IMR-90 (cell line): ENCODE data around the gene L3MBTL3. TPM values are rescaled to one million over a fixed set of nuclear protein-coding genes. Genes with fewer than 3 reads are reported as not detected.

ENCODE experiments used
- ATAC-seq: fragments of 200-7000 bp; cut with Tn5 transposase; 2 replicates; pipeline ENCODE4 v1.9.1; 2020; ENCODE audit warnings: low read depth, mild to moderate bottlenecking, moderate library complexity
- BruUV-seq: library from RNA; stranded (reverse); fragments of 400-500 nt; replicated peaks from 2 replicates; lab custom pipeline; 2021; lab: Mats Ljungman, UMichigan
- CTCF ChIA-PET: fragments of 300-600 bp; formaldehyde crosslinking; extraction: SDS; loops from one replicate; lab custom pipeline; 2021; ENCODE audit warnings: antibody characterized with exemption; lab: Yijun Ruan, JAX
- POLR2A ChIA-PET: fragments of 300-600 bp; sonication (Branson Sonifier 250); formaldehyde crosslinking; loops from one replicate; lab custom pipeline; 2022; ENCODE audit warnings: antibody characterized with exemption; ENCODE audit not compliant: unreplicated experiment; lab: Charles Lee
- DNase-seq: peaks from one replicate; pipeline ENCODE4 v3.0.0; 2013
- H2AFZ ChIP-seq: replicated peaks from 2 replicates; pipeline ENCODE3; 2013; ENCODE audit warnings: low read length, mild to moderate bottlenecking; ENCODE audit not compliant: poor library complexity
- H2AK5ac ChIP-seq: 2 replicates; pipeline ENCODE4 v1.6.1; 2013; ENCODE audit warnings: low read depth, low read length, inconsistent platforms
- H2AK9ac ChIP-seq: replicated peaks from 2 replicates; pipeline ENCODE3; 2013; ENCODE audit warnings: mild to moderate bottlenecking, low read depth, low read length, moderate library complexity; ENCODE audit not compliant: poor library complexity
- H2BK120ac ChIP-seq: 2 replicates; pipeline ENCODE4 v1.6.1; 2013; ENCODE audit warnings: low read depth, low read length, inconsistent platforms
- H2BK15ac ChIP-seq: 3 replicates; pipeline ENCODE4 v1.6.1; 2013; ENCODE audit warnings: low read depth, low read length, inconsistent platforms
- H2BK20ac ChIP-seq: 2 replicates; pipeline ENCODE4 v1.6.1; 2013; ENCODE audit warnings: low read depth, mild to moderate bottlenecking, inconsistent platforms, low read length, moderate library complexity
- H2BK5ac ChIP-seq: 2 replicates; pipeline ENCODE4 v1.6.1; 2013; ENCODE audit warnings: mild to moderate bottlenecking, low read depth, low read length, inconsistent platforms; ENCODE audit not compliant: poor library complexity, severe bottlenecking
- H3K14ac ChIP-seq: replicated peaks from 2 replicates; pipeline ENCODE4 v1.6.1; 2013; ENCODE audit warnings: low read depth, low read length, inconsistent platforms
- H3K18ac ChIP-seq: 2 replicates; pipeline ENCODE4 v1.6.1; 2013; ENCODE audit warnings: low read depth, low read length, control low read depth
- H3K23ac ChIP-seq: 2 replicates; pipeline ENCODE4 v1.6.1; 2013; ENCODE audit warnings: low read depth, low read length, inconsistent platforms
- H3K27ac ChIP-seq: 2 replicates; pipeline ENCODE4 v1.5.1; 2013; ENCODE audit warnings: mild to moderate bottlenecking, control low read depth, low read length; ENCODE audit not compliant: insufficient read depth
- H3K27me3 ChIP-seq: 2 replicates; pipeline ENCODE4 v1.6.1; 2013; ENCODE audit warnings: low read length; ENCODE audit not compliant: control insufficient read depth, insufficient read depth
- H3K36me3 ChIP-seq: 2 replicates; pipeline ENCODE4 v1.6.1; 2013; ENCODE audit warnings: low read length, mixed read lengths; ENCODE audit not compliant: control insufficient read depth, insufficient read depth
- H3K4ac ChIP-seq: 2 replicates; pipeline ENCODE4 v1.6.1; 2013; ENCODE audit warnings: low read depth, low read length, inconsistent platforms
- H3K4me1 ChIP-seq: 2 replicates; pipeline ENCODE4 v1.6.1; 2013; ENCODE audit warnings: low read length, mixed read lengths; ENCODE audit not compliant: control insufficient read depth, insufficient read depth
- H3K4me2 ChIP-seq: 2 replicates; pipeline ENCODE4 v1.6.1; 2013; ENCODE audit warnings: low read depth, mild to moderate bottlenecking, control low read depth, low read length, moderate library complexity
- H3K4me3 ChIP-seq: 2 replicates; pipeline ENCODE4 v1.5.1; 2013; ENCODE audit warnings: low read depth, mild to moderate bottlenecking, control low read depth, low read length, moderate library complexity; ENCODE audit not compliant: insufficient read depth
- H3K56ac ChIP-seq: 2 replicates; pipeline ENCODE4 v1.6.1; 2013; ENCODE audit warnings: low read length, inconsistent platforms; ENCODE audit not compliant: insufficient read depth; ENCODE audit errors: extremely low read depth
- H3K79me1 ChIP-seq, 2 experiments: 2 replicates each; pipeline ENCODE4 v1.6.1; 2013; ENCODE audit warnings: low read length in 2 of 2, inconsistent platforms in 1 of 2, low read depth in 1 of 2
- H3K9ac ChIP-seq: 2 replicates; pipeline ENCODE4 v1.6.1; 2013; ENCODE audit warnings: low read depth, low read length, control low read depth
- H3K9me1 ChIP-seq: 2 replicates; pipeline ENCODE4 v1.6.1; 2013; ENCODE audit warnings: low read length, inconsistent platforms; ENCODE audit not compliant: insufficient read depth
- H3K9me3 ChIP-seq: 2 replicates; pipeline ENCODE4 v1.6.1; 2013; ENCODE audit warnings: low read length; ENCODE audit not compliant: control insufficient read depth, insufficient read depth
- H4K20me1 ChIP-seq: 2 replicates; pipeline ENCODE4 v1.6.1; 2013; ENCODE audit warnings: low read length, inconsistent platforms; ENCODE audit not compliant: insufficient read depth
- H4K5ac ChIP-seq: 2 replicates; pipeline ENCODE4 v1.6.1; 2013; ENCODE audit warnings: mild to moderate bottlenecking, low read depth, low read length, control low read depth
- H4K8ac ChIP-seq, 2 experiments: 2 replicates each; pipeline ENCODE4 v1.6.1; 2013; ENCODE audit warnings: low read depth in 2 of 2, low read length in 2 of 2, control low read depth in 1 of 2, inconsistent platforms in 1 of 2
- H4K91ac ChIP-seq: 2 replicates; pipeline ENCODE4 v1.6.1; 2013; ENCODE audit warnings: low read depth, low read length, inconsistent platforms; ENCODE audit not compliant: insufficient read depth
- BHLHE40 ChIP-seq: fragments of 150-350 bp; IDR thresholded peaks from 2 replicates; pipeline ENCODE4 v1.6.1; 2016; ENCODE audit warnings: mild to moderate bottlenecking, low read depth, low read length
- CEBPB ChIP-seq: IDR thresholded peaks from 2 replicates; pipeline ENCODE4 v1.6.1; 2012; ENCODE audit warnings: low read depth, low read length, improper control_type of control experiment
- CHD1 ChIP-seq: IDR thresholded peaks from 2 replicates; pipeline ENCODE4 v1.6.1; 2012; ENCODE audit warnings: low read depth, low read length, improper control_type of control experiment
- ELK1 ChIP-seq: fragments of 150-350 bp; IDR thresholded peaks from 2 replicates; pipeline ENCODE4 v1.6.1; 2016; ENCODE audit warnings: low read depth, mild to moderate bottlenecking, low read length, moderate library complexity, borderline replicate concordance
- FOS ChIP-seq: fragments of 150-350 bp; IDR thresholded peaks from 2 replicates; pipeline ENCODE4 v1.6.1; 2016; ENCODE audit warnings: low read depth, low read length
- MAFK ChIP-seq: IDR thresholded peaks from 2 replicates; pipeline ENCODE4 v1.6.1; 2012; ENCODE audit warnings: low read depth, low read length, improper control_type of control experiment
- MAZ ChIP-seq: IDR thresholded peaks from 2 replicates; pipeline ENCODE4 v1.6.1; 2012; ENCODE audit warnings: low read depth, mild to moderate bottlenecking, low read length, improper control_type of control experiment, moderate library complexity, borderline replicate concordance
- MXI1 ChIP-seq: IDR thresholded peaks from 2 replicates; pipeline ENCODE4 v1.6.1; 2012; ENCODE audit warnings: low read depth, mild to moderate bottlenecking, low read length, moderate library complexity, borderline replicate concordance
- NFE2L2 ChIP-seq: fragments of 150-350 bp; IDR thresholded peaks from 2 replicates; pipeline ENCODE4 v1.6.1; 2016; ENCODE audit warnings: low read depth, mild to moderate bottlenecking, low read length
- POLR2A ChIP-seq: IDR thresholded peaks from 2 replicates; pipeline ENCODE4 v1.6.1; 2012; ENCODE audit warnings: mild to moderate bottlenecking, low read depth, low read length
- RAD21 ChIP-seq: IDR thresholded peaks from 2 replicates; pipeline ENCODE4 v1.6.1; 2012; ENCODE audit warnings: low read length, improper control_type of control experiment
- RCOR1 ChIP-seq: IDR thresholded peaks from 2 replicates; pipeline ENCODE4 v1.6.1; 2012; ENCODE audit warnings: mild to moderate bottlenecking, low read length, improper control_type of control experiment; ENCODE audit not compliant: insufficient replicate concordance
- RFX5 ChIP-seq: IDR thresholded peaks from 2 replicates; pipeline ENCODE4 v1.8.0; 2012; ENCODE audit warnings: low read depth, mild to moderate bottlenecking, low read length, moderate library complexity
- SMC3 ChIP-seq: fragments of 150-350 bp; IDR thresholded peaks from 2 replicates; pipeline ENCODE4 v1.6.1; 2016; ENCODE audit warnings: low read depth, mild to moderate bottlenecking, antibody characterized with exemption, low read length, moderate library complexity
- USF2 ChIP-seq: fragments of 150-350 bp; IDR thresholded peaks from 2 replicates; pipeline ENCODE4 v1.6.1; 2017; ENCODE audit warnings: mild to moderate bottlenecking, antibody characterized with exemption, low read length, low read depth
- WGBS, 2 experiments: methylation state at CpG; one replicate each; pipeline versions ENCODE4 v1.1.5 to v1.1.7; 2013; ENCODE audit warnings: missing lambda C conversion rate in 2 of 2; ENCODE audit not compliant: insufficient read length in 1 of 2; ENCODE audit errors: extremely low coverage in 2 of 2; 5-methylcytosine and 5-hydroxymethylcytosine counted together
- dilution Hi-C: fragments of 300-500 bp; cut with HindIII; formaldehyde crosslinking; loops from one replicate; pipeline ENCODE4 v1.14.3; 2018; ENCODE audit warnings: low sequenced_read_pairs; ENCODE audit not compliant: unreplicated experiment
- in situ Hi-C: fragments of 300-500 bp; cut with MboI; formaldehyde crosslinking; loops from 3 replicates; pipeline ENCODE4 v1.14.3; 2019; ENCODE audit warnings: low sequenced_read_pairs, inconsistent platforms, mixed read lengths
- intact Hi-C: fragments of 100-400 bp; cut with micrococcal nuclease; formaldehyde crosslinking; loops from 2 replicates; pipeline ENCODE4 v1.10.0; 2022
- polyA plus RNA-seq, 3 experiments: library from polyadenylated mRNA; depleted of rRNA; stranded (reverse); fragments of >200 nt; gene quantifications; 2 replicates each; pipeline ENCODE4 v1.2.3, GENCODE V29; 2012; ENCODE audit warnings: low replicate concordance in 1 of 3
- total RNA-seq: library from RNA; depleted of rRNA; stranded (reverse); fragments of >200 nt; gene quantifications from 2 replicates; pipeline ENCODE4 v1.2.3, GENCODE V29; 2012
- TF ChIP-seq, protein P1 (sequence below): conservative IDR thresholded peaks from 2 replicates; pipeline ENCODE4 v1.5.1; 2012; ENCODE audit warnings: mild to moderate bottlenecking, low read depth, low read length, improper control_type of control experiment

Gene L3MBTL3
- total and polyA plus RNA-seq, 2 of the 4 experiments (the other 2 are of a cell fraction) = 7.2 to 10.9 TPM

DNA sequence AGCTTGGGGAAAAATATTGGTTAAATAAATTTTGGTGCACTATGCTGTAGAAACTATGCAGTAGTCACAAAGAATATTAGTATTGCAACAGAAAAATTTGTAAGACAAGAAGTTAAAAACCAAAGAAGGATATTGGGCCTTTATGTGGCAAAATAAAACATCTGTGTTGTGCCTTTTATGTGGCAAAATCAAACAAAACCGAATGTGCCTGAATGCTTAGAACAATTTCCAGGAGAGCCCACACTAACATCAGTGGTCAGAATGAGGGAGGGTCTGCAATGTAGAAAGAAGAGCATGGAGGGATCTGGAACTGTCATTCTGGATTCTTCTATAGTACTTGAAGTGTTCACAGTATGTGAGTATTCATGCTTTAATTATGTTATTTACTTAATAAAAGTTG is 75.2 kb downstream of the L3MBTL3 start:
- no peak for ATAC-seq
- no peak overlapping the region for H3K23ac ChIP-seq

More for the DNA sequence above, 75.2 kb downstream of the L3MBTL3 start:
- Histone ChIP-seq H3K4me1 (no peaks in the 10 kb centered on the region), H3K4ac (no peak overlapping the region), H4K5ac (no peak overlapping the region), H3K27me3 (no peaks in the 10 kb centered on the region), H2BK20ac (no peak overlapping the region), H3K56ac (no peak overlapping the region), H2AK9ac (no peak overlapping the region), H4K8ac (no peak overlapping the region), H3K18ac (no peak overlapping the region), H3K9me3 (no peaks in the 10 kb centered on the region), H2AFZ (no peak overlapping the region), H3K27ac (no peak overlapping the region), H3K4me2 (no peak overlapping the region), H3K79me1 (no peaks in the 10 kb centered on the region), H4K91ac (no peak overlapping the region), H3K36me3 (no peaks in the 10 kb centered on the region; the same call in 1 of the 2 replicates), H2AK5ac (no peak overlapping the region), H4K20me1 (no peaks in the 10 kb centered on the region), H3K4me3 (no peak overlapping the region), H3K9ac (no peak overlapping the region), H3K9me1 (no peaks in the 10 kb centered on the region), H2BK15ac (no peak overlapping the region), H2BK5ac (no peak overlapping the region), H2BK120ac (no peak overlapping the region), H3K14ac (no peak overlapping the region)
- in situ Hi-C loops (no loop called here), intact Hi-C loops (no loop called here), dilution Hi-C loops (no loop called here)
- TF ChIP-seq MAFK (no peak), MXI1 (no peak), POLR2A (no peak), USF2 (no peak), BHLHE40 (no peak), RFX5 (no peak), RAD21 (no peak), RCOR1 (no peak), MAZ (no peak), CEBPB (no peak), SMC3 (no peak), ELK1 (no peak), FOS (no peak), CHD1 (no peak), NFE2L2 (no peak)
- TF ChIP-seq, protein P1, sequence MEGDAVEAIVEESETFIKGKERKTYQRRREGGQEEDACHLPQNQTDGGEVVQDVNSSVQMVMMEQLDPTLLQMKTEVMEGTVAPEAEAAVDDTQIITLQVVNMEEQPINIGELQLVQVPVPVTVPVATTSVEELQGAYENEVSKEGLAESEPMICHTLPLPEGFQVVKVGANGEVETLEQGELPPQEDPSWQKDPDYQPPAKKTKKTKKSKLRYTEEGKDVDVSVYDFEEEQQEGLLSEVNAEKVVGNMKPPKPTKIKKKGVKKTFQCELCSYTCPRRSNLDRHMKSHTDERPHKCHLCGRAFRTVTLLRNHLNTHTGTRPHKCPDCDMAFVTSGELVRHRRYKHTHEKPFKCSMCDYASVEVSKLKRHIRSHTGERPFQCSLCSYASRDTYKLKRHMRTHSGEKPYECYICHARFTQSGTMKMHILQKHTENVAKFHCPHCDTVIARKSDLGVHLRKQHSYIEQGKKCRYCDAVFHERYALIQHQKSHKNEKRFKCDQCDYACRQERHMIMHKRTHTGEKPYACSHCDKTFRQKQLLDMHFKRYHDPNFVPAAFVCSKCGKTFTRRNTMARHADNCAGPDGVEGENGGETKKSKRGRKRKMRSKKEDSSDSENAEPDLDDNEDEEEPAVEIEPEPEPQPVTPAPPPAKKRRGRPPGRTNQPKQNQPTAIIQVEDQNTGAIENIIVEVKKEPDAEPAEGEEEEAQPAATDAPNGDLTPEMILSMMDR = no peak
- WGBS, 2 experiments = no CpG with 5 or more reads among the region's 1 CpG
- ChIA-PET POLR2A (no interaction called here), CTCF (interaction anchor here (0.5 to 1.2 kb wide), 2 partner anchors 18 to 31 kb away, joined by 3 to 4 read pairs; no protein-coding TSS in a partner anchor)
- no TSS peak for BruUV-seq
- DNase-seq = no peak
